NCI-H1417 (cell line): ENCODE data around the gene LACTB.

Source experiments
- DNase-seq, 3 experiments: peaks; one replicate each; lab custom pipeline; 2025; lab: John Stamatoyannopoulos, UW

The LACTB gene, protein sequence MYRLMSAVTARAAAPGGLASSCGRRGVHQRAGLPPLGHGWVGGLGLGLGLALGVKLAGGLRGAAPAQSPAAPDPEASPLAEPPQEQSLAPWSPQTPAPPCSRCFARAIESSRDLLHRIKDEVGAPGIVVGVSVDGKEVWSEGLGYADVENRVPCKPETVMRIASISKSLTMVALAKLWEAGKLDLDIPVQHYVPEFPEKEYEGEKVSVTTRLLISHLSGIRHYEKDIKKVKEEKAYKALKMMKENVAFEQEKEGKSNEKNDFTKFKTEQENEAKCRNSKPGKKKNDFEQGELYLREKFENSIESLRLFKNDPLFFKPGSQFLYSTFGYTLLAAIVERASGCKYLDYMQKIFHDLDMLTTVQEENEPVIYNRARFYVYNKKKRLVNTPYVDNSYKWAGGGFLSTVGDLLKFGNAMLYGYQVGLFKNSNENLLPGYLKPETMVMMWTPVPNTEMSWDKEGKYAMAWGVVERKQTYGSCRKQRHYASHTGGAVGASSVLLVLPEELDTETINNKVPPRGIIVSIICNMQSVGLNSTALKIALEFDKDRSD

DNA sequence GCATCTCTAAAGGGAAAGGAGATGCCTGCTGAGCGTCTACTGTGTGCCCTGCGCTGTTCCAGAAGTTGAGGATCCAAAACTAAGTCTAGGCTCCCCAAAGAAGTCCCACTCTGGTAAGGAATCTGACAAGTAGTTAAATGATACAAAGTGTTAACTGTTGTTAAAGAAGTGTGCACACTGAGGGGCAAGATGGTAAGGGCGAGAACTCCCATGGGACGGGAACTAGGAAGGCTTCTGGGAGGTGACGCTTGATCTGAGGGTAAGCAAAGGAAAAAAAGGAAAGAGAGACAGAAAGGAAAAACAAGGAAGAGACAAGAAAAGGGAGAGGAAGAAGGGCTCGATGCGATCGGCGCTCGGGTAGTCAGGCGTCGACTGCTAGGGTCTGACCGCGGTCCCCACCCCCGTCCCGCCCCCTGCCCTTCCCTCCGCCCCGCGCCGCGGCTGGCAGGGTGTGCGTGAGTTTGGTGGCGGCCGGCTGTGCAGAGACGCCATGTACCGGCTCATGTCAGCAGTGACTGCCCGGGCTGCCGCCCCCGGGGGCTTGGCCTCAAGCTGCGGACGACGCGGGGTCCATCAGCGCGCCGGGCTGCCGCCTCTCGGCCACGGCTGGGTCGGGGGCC is at the start of gene LACTB:
LACTB (plus strand) TSS at position 480 of the 620 bp plus-strand sequence; CDS start at position 491, 11 bp downstream.
- DNase-seq, result peak; percentile 68 to 90 (median 85)

DNA sequence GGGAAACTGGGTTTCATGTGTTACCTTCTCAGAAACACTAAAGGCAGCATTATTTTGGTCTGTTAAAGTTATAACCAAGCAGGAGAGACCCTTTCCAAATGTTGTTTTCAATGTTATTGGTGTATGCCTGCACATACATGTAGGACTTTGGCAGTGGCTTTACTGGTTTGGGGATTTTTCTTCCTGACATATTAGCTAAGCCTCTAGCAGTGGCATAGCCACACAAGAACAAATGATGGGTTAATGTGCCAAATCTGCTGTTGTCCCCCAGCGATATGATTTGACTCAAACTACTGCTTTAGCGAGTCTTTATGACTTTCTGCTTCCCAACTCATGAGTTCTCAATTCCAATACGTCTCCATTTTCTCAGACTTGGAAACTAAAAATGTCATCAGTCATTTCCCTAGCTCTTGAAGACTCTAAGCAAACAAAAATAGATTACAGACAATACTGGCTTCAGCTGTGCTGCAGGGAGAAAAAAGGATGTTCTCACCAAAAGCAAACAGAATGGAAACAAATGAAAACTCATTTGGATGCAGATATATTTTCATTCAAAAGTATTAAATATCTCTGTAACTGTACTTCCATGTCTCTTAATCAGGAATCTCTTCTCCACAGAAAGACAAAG is 49.5 kb upstream of the LACTB start:
- DNase-seq, result no peak

DNA sequence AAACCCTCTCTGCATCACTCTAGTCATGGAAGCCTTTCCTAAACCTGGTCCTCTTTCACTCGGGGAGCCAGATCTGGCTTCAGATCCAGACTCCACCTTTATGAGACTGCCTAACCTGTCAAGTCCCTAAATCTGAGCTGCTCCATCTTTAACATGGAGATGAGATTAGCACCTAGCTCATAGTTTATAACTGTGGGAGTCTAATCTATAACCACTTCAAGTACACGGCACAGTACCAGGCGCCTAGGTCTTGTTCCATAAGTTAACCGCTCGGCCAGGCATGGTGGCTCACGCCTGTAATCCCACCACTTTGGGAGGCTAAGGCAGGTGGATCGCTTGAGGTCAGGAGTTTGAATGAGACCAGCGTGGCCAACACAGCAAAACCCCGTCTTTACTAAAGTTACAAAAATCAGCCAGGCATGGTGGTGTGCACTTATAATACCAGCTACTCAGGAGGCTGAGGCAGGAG is 48.8 kb upstream of the LACTB start:
- DNase-seq, result no peak

DNA sequence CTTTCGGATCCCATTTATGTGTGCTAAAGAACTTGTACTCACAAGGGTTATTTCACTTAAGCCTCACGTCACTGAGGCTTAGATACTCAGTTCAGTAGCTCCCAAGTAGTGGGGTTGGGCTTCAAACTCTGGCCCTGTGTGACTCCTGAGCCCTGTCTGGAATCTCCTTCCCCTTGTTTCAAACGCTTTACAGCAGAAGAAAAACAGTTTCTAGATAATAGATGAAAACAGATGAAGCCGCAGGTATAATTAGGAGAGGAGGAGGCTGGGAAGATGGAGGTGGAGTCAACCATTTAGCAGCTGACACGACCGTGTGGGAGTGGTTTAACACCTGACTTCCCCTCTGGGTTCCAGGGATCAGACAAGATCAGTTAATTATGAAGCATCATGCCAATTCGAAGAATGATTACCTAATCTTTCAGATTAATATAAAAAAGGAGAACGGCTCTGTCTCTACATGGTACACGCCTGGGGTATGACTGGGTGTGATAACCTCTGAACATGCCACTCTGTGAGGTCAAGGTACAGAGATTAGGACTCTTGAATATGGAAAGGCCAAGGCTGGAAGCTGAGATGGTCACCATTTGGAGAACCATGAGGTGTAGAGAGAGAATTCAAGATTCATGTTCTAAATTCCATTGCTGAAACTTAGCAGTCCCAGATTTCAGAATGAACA is 48.0 kb upstream of the LACTB start:
- no peak for DNase-seq

DNA sequence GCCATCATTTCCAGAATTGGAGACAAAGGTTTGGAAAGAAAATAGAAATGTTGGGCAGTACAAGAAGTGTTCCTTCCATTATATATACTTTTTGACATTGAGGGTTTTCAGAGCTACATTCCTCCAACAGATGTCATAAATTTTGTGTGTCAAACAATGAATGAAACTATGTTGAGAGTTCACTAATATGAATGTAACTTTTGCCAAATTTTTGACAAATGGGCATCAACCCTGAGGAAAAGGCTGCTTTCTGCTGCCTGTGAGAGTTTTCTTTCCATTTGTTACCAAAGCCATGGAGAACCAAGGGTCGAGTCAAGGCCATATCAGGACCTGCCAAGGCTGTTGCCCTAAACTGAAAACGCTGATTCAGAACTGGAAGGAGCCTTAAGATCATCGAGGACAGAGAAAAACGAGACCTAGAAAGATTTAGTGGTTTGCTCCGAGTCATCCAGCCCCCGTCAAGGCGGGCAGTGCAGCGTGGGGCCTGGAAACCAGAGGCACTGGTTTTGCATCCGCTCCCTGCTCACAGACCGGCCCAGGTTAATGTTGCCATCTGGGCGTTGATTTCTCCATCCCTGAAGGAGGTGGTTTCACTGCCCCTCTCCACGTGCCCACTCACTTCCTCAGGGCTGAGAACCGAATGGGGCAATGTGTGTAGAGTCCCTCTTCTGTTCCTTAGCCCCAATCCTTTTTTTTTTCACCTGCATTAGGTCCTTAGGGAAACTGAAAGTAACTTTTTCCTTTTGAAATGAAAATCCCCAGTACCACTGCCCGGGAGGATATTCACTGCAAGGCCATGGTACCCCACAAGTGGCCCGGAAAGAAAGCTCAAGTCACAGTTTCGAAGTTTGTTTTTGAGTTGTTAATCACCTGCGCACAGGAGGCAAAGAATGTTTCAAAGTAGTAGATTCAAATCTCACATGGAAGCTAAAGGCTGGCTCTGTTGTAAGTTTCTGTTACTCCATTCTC is 46.4 kb upstream of the LACTB start:
- no peak for DNase-seq

DNA sequence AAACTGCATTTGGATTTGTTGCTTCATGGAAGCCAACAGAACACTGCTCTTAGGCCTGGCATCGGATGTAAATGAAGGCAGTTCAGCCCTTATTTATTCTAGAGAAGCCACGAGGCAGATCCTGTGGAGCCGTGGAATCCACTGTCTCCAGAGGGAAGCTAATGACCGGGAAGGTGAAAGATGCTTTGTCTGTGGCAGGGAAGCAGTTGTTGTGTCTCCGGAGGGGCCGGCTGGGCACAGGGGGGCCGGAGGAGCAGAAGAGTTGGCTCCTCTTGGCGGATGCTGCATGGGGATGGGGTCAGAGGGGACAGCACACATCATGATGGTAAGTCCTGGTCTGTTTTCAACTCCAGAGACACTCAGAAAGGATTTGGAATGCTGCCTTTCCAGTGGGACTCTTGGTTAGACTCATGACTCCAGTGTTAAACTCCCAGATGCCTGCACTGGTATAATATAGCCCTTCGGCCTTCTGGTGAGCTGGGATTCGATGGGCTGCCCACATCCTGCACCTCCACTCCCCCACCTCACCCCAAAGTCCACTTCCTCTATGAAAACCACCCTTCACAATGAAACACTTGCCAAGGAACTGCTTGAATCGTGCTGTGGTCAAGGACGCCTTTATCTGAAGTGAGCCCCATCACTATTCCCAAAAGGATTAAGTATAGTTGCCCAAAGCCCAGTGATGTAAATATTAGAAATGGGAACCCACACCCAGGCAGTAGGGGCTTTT is 45.5 kb upstream of the LACTB start:
- no peak for DNase-seq

DNA sequence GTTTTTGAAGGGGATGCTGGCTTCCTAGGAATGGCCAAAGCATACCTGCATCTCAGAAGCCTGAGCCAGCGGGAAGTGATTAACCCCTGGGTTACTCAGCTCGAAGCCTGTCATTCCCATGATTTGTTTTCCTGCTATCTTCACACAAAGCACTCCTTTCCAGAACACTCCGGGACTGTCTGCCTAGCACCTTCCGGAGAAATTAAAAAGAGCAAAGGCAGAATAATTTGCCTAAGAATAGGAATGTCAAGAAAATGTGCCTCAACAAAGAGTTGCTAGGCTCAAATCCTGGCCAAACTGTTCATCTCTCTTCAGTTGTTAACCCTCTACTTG is 45.0 kb upstream of the LACTB start:
- no peak for DNase-seq

DNA sequence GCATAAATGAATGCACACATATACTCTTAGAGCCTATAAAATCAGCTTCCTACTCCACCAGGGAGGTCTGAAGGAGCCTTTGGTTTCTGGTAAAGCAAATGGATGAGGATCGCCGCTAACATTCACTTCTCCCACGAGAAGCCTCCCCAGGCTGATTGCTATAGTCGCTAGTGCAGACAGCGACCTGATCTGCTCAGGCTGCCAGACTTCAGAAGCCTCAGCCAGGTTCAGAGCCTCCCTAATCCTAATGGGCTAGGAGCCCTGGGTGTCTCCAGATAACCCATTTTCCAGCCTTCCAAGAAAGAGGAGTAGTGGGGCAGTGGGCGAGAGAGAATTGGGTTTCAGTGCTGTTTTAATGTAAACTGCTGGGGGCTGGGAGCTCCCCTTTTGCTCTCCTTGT is 43.7 kb upstream of the LACTB start:
- no peak for DNase-seq

DNA sequence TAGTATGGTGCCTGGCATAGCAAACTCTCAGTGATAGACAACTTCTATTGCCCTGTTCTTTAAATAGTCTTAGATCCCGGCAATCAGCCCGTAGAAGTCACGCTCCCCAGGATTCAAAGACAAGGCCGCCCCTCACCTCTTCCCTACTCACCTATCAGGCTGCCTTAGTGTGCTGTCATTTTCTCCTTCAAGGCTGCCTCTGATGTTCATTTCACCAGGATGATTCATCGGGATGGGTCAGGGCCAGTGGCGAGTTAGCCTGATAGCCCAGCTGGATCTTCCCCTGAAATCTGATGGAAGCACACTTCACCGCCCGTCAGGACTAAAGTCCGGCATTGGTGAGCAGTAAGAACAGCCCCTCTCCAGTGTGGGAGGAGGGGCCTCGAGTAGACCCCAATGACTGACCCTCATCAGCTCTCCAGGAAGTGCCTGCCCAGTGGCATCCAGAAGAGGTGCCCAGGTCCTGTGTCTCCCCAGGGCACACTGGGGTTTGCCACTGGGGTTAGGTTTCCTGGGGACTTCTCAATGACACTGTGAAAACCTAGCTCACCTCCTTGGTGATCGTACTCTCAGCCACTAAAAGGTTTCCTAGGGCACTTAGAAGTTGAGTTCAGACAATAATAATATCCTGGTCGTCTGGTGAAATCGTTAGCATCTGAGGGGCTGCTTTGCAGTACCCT is 41.6 kb upstream of the LACTB start:
- no peak for DNase-seq

DNA sequence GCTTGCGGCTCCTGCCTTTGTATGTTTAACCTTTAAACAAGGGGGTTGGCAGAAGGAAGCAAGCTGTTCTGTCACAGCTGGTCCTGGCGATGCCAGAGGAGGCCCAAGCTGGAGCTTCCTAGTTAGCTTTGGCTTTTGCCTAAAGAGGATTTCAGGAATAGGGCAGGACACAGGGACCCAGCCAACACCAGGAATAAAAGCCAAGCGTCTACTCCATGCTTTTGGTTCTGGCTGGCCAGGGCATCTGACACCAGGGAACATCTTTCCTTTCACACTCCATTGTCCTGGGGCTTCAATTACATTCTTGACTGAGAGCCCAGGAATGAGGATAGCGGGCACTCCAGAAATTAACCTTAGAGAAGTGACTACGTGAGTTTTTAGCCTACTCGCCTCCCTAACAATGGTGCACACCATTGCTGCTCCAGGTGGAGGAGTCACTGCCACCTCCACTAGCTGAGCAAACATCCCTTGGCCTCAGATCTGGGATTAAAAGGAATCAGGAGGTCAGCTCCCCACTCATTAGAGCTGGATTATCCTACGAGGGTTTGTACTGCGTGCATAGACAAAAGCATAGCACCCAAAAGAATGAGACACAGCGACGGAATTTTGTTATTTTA is 40.9 kb upstream of the LACTB start:
- no peak for DNase-seq

DNA sequence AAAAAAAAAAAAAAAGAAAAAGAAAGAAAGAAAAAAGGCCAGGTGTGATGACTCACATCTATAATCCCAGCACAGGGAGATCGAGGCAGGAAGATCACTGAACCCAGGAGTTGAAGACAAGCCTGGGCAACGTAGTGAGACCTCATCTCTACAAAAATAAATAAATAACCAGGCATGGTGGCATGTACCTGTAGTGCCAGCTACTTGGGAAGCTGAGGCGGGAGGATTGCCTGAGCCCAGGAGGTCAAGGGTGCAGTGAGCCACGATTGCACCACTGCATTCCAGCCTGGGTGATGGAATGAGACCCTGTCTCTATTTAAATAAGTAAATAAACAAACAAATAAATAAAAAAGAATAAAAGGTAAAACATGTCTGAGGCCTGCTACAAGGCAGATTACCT is 39.3 kb upstream of the LACTB start:
- DNase-seq, result no peak

DNA sequence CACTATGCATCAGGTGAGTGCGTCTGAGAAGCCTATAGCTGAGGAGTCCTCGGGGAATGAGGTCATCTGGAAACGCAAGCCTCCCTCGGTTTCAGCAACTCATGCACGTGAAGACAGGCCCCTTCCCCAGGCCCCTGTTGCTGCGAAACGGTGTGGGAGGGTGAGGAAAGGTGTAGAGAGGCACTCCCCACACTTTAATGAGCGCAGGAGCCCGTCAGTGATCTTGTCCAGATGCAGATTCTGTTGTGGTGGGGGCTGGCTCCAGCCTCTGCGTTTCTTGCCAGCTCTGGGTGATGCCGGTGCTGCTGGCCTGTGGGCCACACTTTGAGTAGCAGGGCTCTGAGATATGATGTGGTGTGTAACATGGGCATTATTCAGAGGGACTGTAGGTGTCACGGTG is 38.6 kb upstream of the LACTB start:
- no peak for DNase-seq

DNA sequence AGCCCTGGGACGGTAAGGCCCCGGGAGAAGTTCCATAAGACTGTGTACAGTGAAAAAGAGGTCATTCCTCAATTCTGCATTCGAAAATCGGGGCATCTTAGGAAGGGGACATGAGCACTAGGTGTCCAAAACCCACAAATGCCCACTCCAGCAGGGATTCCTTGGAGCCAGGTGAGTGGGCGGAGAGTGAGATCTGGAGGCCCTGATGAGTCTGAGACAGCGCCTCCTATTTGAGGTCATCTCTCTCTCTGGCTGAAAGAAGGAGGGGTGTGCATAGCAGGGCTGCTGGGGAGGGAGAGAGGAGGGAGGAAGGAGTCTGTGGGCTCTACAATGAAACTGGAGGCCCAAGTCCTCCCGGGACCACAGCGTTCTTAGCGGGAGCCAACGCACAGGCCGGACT is 38.1 kb upstream of the LACTB start:
- no peak for DNase-seq

DNA sequence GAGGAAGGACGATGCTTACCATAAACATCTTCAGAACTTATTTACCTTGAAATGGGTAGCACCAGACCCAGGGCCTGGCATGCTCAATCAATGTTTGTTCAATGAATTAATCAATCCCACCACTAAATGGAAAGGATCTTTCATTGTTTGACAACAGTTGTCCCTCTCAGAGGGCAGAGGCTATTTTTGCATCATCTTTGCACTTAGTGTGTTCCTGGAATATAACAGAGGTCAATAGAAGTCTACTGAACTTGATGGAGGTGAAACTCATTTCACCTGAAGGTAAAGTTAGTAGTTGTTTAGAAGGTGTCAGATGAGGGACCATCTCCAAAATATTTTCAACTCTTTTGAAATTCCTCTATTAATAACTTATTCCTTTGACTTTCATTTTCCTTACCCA is 36.9 kb upstream of the LACTB start:
- DNase-seq, result no peak

DNA sequence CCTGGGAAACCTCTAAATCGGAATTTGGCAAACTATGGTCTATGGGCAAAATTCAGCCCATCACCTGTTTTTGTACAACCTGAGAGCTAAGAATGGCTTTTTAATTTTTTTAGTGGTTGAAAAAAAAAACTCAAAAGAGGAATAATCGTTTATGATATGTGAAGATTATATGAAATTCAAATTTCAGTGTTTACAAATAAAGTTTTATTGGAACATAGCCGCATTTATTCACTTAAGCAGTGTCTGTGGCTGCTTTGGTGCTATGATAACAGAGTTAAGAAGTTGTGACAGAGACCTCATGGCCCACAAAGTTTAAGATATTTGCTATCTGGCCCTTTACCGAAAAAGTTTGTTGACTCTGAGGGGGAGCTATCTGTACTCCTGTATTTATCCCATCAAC is 36.4 kb upstream of the LACTB start:
- DNase-seq, result no peak

DNA sequence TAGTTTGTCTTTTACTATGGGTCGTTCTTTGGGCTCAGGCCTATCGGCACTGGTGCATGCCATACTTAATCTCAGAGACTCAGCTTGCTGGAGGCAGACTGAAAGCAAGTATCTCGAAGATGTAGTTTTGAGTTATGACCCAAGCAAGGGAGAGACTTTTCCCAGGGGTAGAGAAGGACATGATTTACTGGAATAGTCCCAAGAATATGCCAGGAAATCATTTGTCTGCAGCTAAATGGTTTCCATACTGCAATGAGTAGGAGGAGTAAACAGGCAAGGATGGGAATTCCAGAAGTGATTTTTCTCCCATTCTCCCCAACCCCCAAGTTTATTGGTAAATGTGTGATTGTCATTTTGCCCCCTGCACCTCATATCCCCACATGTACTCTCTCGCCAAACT is 35.4 kb upstream of the LACTB start:
- DNase-seq, result no peak

DNA sequence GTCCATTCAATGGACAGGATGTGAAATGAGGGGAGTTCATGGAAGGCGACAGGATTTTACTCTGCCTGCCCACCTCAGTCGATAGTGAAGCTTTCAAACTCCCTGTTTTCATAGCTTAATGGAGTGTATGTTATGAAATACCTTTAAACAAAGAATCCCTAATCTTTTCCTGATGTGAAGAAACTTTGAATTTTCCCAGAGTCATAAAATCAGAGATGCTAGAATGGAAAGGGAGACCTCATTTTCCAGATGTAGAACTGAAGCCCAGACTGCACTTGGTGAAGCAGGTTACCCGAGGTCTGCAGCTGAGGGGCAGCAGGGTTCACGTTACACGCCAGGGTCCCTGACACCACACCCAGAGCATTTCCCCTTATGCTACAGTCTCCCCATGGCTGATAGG is 34.7 kb upstream of the LACTB start:
- DNase-seq, result no peak

DNA sequence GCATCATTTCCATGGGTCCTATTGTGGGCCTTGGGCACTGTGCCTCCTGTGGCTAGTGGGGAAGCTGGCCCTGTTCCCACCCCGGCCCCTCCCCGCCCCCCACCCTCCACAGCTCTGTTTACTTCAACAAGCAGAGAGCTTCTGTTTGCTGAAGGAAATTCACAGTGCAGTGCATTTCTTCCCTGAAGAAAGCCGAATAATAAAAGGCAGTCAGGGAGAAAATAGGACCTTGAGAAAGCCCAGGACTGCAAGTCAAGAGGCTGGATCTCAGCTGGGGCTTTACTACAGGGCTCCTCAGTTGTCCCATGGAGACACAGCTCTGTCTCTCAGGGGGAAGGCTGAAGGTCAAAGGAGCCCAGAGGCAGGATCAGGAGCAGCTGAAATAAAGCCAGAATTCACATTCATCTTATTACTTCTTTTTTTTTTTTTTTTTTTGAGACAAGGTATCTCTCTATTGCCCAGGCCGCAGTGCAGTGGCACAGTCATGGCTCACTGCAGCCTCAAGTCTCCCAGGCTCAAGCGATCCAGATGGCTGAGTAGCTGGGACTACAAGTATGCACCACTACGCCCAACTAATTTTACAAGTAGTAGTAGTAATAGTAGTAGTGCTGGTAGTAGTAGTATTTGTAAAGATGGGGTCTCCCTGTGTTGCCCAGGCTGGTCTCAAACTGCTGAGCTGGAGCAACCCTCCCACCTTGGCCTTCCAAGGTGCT is 33.0 kb upstream of the LACTB start:
- peak in 2 of 3 experiments; percentile 14 to 21 for DNase-seq
